C4-2B (cell line): ENCODE data around the gene FOXR1.

Experiments used
- CTCF ChIP-seq: fragments of 450-650 bp; conservative IDR thresholded peaks from 2 replicates; pipeline ENCODE4 v1.5.1; 2017; ENCODE audit warnings: mild to moderate bottlenecking
- ZFX ChIP-seq: fragments of 450-650 bp; IDR thresholded peaks from 2 replicates; pipeline ENCODE4 v1.6.1; 2017

DNA sequence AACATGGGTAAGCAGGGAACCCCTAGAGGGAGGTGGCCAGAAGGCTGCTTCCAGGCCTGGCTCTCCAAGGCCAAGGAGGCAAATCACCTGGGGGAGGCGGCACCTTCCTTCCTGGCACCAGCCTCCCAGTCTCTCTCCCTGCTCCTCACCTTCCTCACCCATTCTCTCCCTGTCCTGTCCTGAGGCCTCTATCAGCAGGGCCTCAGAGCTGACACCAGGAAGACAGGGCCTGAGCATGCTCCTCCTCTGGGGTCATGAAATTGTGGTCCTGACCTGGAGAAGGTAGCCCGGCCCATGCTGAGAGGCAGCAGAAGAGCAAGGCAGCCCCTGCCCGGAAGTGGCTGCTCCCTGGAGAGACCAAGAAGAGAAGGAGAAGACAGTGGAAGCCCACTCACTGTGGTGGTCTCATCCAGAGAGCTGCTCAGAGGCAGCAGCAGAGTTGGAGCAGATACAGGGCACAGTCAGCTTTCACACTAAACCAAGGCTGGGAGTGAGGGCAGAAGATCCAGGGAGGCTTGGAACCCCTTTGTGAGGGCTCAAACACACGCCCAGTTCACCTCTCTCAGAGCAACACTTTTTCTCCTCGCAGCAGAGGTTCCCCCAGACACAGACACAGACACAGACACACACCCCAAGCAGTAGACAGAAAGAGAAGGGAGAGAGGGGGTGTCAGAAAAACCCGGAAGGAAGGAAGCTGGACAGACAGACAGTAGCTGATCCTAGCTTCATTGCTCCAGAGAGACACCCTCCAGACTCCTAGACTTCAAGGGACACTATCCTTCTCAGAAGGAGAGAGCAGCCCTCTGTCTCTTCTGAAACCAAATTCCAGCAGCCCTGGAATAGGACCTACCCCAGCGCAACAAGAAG, 47.6 kb upstream of the FOXR1 start:
- TF ChIP-seq CTCF = no peak
- TF ChIP-seq ZFX = peak; percentile 33; the same call in 1 of the 2 replicates
